Activated B cell treated with CpG ODN at 0.5 μM for 24 hours (primary cell): ENCODE results near the gene VTI1A. TPM values are rescaled to one million over a fixed set of nuclear protein-coding genes. Genes with fewer than 3 reads are reported as not detected.

Experiments
- ATAC-seq: fragments of 200-7000 bp; cut with Tn5 transposase; one replicate; pipeline ENCODE4 v1.10.0; 2021; ENCODE audit warnings: low read depth, mild to moderate bottlenecking, moderate library complexity
- CTCF ChIA-PET: fragments of 350-600 bp; sonication (Branson Sonifier 250); formaldehyde crosslinking; loops from one replicate; lab custom pipeline; 2021; ENCODE audit warnings: antibody characterized with exemption; lab: Charles Lee
- POLR2A ChIA-PET: fragments of 350-600 bp; sonication (Branson Sonifier 250); formaldehyde crosslinking; loops from one replicate; lab custom pipeline; 2021; ENCODE audit warnings: antibody characterized with exemption; lab: Charles Lee
- DNase-seq: peaks from one replicate; pipeline ENCODE4 v3.0.0; 2022
- H3K27ac Mint-ChIP-seq: one replicate; pipeline ENCODE4 v1.8.0; 2020; ENCODE audit warnings: mixed read lengths
- H3K27me3 Mint-ChIP-seq: one replicate; pipeline ENCODE4 v1.8.0; 2021; ENCODE audit warnings: mixed read lengths
- H3K36me3 Mint-ChIP-seq: one replicate; pipeline ENCODE4 v1.8.0; 2021; ENCODE audit warnings: low read depth, mixed read lengths
- H3K4me1 Mint-ChIP-seq: one replicate; pipeline ENCODE4 v1.8.0; 2021; ENCODE audit warnings: mixed read lengths
- H3K4me3 Mint-ChIP-seq: one replicate; pipeline ENCODE4 v1.8.0; 2020; ENCODE audit warnings: mild to moderate bottlenecking, mixed read lengths
- H3K9me3 Mint-ChIP-seq: one replicate; pipeline ENCODE4 v1.8.0; 2020; ENCODE audit warnings: mixed read lengths
- intact Hi-C: fragments of 100-400 bp; cut with micrococcal nuclease; formaldehyde crosslinking; loops from one replicate; pipeline ENCODE4 v1.15.1; 2024
- total RNA-seq: library from RNA; stranded (reverse); gene quantifications from 2 replicates; pipeline ENCODE4 v1.2.3, GENCODE V29; 2022
- TF ChIP-seq, protein P1 (sequence below): fragments of 200-600 bp; IDR thresholded peaks from one replicate; pipeline ENCODE4 v1.8.0; 2022; ENCODE audit warnings: antibody characterized with exemption, mild to moderate bottlenecking

Gene VTI1A
- total RNA-seq, 1 donor from 2014 or later = 74.0 TPM

DNA sequence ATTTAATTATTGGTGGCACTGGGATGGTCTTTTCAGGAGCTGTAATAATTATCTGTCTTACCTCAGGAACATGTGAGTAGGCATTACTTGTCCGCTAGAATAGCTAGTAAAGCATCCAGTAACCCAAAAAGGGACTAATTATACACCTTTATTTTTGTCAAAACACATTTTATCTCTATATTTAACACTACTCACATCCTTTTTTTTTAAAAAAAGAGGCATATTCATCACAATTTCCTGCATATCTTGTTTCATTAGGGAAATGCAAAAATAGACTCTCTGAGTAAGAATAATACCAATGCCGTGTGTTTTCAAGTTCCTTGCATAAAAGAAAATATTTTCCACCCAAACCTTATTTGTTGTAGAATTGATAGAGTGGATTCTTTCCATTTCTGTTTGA is 99.5 kb downstream of the VTI1A start:
- no peak for DNase-seq
- no peak for ATAC-seq
- intact Hi-C loops = no loop called here
- Mint-ChIP-seq H3K9me3 (no peaks in the 10 kb centered on the region), H3K27ac (no peak overlapping the region), H3K36me3 (peaks cover 19% of the 10 kb centered on the region), H3K27me3 (no peaks in the 10 kb centered on the region), H3K4me1 (peaks cover 23% of the 10 kb centered on the region), H3K4me3 (no peak overlapping the region)
- POLR2A ChIA-PET = no interaction called here
- TF ChIP-seq, protein P1, sequence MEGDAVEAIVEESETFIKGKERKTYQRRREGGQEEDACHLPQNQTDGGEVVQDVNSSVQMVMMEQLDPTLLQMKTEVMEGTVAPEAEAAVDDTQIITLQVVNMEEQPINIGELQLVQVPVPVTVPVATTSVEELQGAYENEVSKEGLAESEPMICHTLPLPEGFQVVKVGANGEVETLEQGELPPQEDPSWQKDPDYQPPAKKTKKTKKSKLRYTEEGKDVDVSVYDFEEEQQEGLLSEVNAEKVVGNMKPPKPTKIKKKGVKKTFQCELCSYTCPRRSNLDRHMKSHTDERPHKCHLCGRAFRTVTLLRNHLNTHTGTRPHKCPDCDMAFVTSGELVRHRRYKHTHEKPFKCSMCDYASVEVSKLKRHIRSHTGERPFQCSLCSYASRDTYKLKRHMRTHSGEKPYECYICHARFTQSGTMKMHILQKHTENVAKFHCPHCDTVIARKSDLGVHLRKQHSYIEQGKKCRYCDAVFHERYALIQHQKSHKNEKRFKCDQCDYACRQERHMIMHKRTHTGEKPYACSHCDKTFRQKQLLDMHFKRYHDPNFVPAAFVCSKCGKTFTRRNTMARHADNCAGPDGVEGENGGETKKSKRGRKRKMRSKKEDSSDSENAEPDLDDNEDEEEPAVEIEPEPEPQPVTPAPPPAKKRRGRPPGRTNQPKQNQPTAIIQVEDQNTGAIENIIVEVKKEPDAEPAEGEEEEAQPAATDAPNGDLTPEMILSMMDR = no peak
- CTCF ChIA-PET = no interaction called here

DNA sequence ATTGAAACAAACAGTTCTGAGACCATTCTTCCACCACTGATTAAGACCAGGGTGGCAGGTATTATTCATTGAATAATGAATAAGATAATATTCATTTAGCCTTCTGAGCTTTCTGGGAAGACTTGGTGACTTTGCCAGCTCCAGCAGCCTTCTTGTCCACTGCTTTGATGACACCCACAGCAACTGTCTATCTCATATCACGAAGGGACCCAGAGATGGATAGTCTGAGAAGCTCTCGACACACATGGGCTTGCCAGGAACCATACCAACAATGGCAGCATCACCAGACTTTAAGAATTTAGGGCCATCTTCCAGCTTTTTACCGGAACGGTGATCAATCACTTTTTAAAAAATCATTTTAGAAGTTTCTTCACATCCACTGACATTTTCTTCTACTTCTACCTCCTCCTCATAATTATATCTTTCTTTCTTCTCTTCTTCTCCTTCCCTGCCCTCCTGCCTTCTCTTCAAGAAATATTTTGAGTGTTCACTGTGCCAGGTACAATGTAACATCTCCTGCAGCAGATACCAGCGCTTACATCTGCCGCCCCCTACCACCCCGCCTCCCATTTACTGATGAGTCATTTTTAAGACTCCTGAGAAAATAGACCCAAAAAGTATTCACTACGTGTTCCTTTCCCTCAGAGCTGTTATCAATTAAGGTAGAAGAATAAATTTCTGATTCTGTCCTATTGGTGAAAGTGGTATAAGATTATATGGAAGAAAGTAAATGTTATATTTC is 101.7 kb downstream of the VTI1A start:
- no peak for DNase-seq
- no peaks in the 10 kb centered on the region for H3K9me3 Mint-ChIP-seq
- POLR2A ChIA-PET = no interaction called here
- ATAC-seq = no peak
- no peak overlapping the region for H3K27ac Mint-ChIP-seq
- H3K36me3 Mint-ChIP-seq = peaks cover 12% of the 10 kb centered on the region
- peaks cover 23% of the 10 kb centered on the region for H3K4me1 Mint-ChIP-seq
- CTCF ChIA-PET = no interaction called here
- intact Hi-C loops = no loop called here
- TF ChIP-seq, protein P1 = no peak
- no peaks in the 10 kb centered on the region for H3K27me3 Mint-ChIP-seq
- no peak overlapping the region for H3K4me3 Mint-ChIP-seq

DNA sequence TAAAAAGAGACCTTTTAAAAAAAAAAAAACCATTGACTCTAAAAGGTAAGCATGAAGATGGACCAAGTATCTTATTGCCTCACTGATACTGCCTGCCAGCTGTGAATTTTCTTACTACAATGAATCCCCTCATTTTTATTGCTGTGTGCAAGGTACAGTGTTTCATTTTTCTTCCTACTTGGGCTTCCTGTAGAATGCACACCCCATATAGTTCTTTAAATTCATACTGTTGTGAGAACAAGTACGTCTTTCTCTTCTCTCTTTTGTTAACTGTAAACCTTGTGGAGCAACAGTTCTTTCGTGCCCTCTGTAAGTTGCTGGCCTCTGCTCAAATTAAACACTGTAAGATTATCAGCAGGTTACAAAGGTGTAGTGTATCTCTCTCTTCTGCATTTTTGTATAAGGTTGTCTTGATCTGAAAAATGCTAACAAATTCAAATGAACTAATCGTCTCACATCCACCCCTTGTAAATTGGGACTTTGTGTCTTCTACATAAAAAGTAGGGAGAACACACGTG is 105.6 kb downstream of the VTI1A start:
- H3K27me3 Mint-ChIP-seq = no peaks in the 10 kb centered on the region
- no peaks in the 10 kb centered on the region for H3K4me1 Mint-ChIP-seq
- peaks cover 12% of the 10 kb centered on the region for H3K36me3 Mint-ChIP-seq
- POLR2A ChIA-PET = no interaction called here
- CTCF ChIA-PET = no interaction called here
- TF ChIP-seq, protein P1 = no peak
- intact Hi-C loops = no loop called here
- H3K4me3 Mint-ChIP-seq = no peak overlapping the region
- H3K9me3 Mint-ChIP-seq = no peaks in the 10 kb centered on the region
- DNase-seq (no peak), ATAC-seq (no peak)
- H3K27ac Mint-ChIP-seq = no peak overlapping the region

DNA sequence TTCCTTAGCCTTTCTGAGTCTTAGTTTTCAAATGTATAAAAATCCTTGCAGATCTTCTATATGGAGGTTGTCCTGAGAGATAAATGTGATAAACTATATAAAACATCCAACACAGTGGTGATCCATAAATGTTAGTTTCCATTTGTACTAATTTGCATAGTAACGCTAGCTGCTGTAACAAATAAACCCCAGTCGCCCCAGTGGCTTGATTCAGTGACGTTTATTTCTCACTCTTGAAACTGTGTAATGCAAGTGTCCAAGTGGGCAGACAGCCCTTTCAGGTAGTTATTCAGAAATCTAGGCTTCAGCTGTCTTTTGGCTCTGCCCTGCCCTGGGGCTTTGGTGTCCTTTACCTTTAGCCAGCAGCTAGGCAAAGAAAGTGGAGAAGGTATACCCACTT is 106.3 kb downstream of the VTI1A start:
- Mint-ChIP-seq H3K9me3 (no peaks in the 10 kb centered on the region), H3K36me3 (peaks cover 12% of the 10 kb centered on the region), H3K4me3 (no peak overlapping the region), H3K27ac (no peak overlapping the region), H3K27me3 (no peaks in the 10 kb centered on the region), H3K4me1 (no peaks in the 10 kb centered on the region)
- no peak for ATAC-seq
- intact Hi-C loops = no loop called here
- no peak for DNase-seq
- TF ChIP-seq, protein P1 = no peak
- ChIA-PET POLR2A (no interaction called here), CTCF (no interaction called here)

DNA sequence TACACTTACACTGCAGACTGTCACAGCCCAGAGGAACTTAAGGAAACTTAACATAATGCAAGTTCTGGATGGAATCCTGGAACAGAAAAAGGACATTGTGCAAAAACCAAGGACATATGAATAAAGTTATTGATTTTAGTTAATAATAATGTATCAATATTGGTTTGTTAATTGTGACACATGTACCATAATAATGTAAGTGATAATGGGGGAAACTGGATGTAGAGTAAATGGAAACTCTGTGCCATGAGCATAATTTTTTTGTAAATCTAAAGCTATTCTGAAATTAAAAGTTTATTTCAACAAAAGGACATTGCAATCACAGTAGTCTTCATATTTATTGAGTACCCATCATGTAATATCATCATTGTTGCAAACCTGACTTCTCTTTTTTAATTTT is 107.2 kb downstream of the VTI1A start:
- no peaks in the 10 kb centered on the region for H3K27me3 Mint-ChIP-seq
- H3K4me1 Mint-ChIP-seq = no peaks in the 10 kb centered on the region
- intact Hi-C loops = no loop called here
- H3K27ac Mint-ChIP-seq = no peak overlapping the region
- peaks cover 11% of the 10 kb centered on the region for H3K36me3 Mint-ChIP-seq
- no peak for DNase-seq
- ChIA-PET POLR2A (no interaction called here), CTCF (no interaction called here)
- H3K9me3 Mint-ChIP-seq = no peaks in the 10 kb centered on the region
- no peak overlapping the region for H3K4me3 Mint-ChIP-seq
- TF ChIP-seq, protein P1 = no peak
- ATAC-seq = no peak
